22Rv1 (cell line): Measurements from ENCODE around the gene MUL1.

Source experiments
- CTCF ChIP-seq: fragments of 450-650 bp; IDR thresholded peaks from 2 replicates; pipeline ENCODE4 v1.5.1; 2017; ENCODE audit warnings: mild to moderate bottlenecking
- ZFX ChIP-seq: fragments of 450-650 bp; IDR thresholded peaks from 2 replicates; pipeline ENCODE4 v1.6.1; 2017; ENCODE audit warnings: antibody characterized with exemption, borderline replicate concordance

GRCh38 chr1:20511518-20512428 is 3.8 kb upstream of the MUL1 start:
- no peak for TF ChIP-seq CTCF
- no peak for TF ChIP-seq ZFX
